HG03280 (cell line): ENCODE results near the gene SRRM1.

Source experiments
- ATAC-seq: cut with Tn5 transposase; IDR thresholded peaks from one replicate; pipeline ENCODE4 v1.9.1; 2021; ENCODE audit warnings: mild to moderate bottlenecking, moderate library complexity; ENCODE audit not compliant: unreplicated experiment

The SRRM1 gene, protein sequence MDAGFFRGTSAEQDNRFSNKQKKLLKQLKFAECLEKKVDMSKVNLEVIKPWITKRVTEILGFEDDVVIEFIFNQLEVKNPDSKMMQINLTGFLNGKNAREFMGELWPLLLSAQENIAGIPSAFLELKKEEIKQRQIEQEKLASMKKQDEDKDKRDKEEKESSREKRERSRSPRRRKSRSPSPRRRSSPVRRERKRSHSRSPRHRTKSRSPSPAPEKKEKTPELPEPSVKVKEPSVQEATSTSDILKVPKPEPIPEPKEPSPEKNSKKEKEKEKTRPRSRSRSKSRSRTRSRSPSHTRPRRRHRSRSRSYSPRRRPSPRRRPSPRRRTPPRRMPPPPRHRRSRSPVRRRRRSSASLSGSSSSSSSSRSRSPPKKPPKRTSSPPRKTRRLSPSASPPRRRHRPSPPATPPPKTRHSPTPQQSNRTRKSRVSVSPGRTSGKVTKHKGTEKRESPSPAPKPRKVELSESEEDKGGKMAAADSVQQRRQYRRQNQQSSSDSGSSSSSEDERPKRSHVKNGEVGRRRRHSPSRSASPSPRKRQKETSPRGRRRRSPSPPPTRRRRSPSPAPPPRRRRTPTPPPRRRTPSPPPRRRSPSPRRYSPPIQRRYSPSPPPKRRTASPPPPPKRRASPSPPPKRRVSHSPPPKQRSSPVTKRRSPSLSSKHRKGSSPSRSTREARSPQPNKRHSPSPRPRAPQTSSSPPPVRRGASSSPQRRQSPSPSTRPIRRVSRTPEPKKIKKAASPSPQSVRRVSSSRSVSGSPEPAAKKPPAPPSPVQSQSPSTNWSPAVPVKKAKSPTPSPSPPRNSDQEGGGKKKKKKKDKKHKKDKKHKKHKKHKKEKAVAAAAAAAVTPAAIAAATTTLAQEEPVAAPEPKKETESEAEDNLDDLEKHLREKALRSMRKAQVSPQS

DNA sequence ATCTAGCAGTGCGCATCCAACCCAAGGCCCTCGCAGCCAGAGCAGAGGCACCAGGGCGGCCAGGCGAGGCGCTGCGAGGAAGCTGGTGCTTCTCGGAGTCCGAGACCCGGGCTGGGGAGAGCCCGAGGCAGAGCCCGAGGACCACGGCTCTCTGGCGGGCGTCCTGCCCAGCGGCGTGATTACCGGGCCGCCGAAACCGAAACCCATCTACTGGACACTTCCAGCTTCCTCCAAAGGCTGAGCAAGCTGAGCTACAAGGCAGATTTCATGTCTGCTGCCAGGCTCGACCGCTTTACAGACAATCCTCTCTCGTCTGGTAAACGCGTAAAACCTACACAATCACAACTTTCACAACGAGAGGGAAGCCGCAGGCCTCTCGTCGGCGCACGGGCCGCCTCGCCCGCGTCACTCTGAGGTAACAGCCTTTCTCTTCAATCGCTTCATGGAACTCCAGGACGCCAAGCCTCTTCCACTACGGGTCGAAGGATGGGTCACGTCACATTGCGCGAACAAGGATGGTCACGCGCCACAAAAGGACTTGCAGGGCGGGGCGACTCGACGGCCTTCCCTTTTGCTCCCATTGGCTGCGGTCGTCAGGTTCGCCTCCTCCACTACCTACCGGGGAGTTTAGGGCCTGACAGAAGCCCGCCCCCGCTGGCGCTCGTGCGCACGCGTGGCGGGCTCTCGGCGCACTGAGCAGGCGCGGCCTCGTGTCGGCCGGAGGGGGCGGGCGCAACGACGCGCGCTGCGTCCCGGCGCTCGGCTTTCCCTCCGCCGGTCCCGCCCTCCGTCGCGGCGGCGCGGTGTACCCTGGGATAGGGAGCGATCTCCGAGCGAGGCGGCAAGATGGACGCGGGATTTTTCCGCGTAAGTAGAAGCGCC is at the start of gene SRRM1:
Gene SRRM1 (plus strand): TSS at position 822 of the 882 bp plus-strand sequence. CDS start 25 bp downstream, at position 847.
- ATAC-seq = peak; percentile 92

DNA sequence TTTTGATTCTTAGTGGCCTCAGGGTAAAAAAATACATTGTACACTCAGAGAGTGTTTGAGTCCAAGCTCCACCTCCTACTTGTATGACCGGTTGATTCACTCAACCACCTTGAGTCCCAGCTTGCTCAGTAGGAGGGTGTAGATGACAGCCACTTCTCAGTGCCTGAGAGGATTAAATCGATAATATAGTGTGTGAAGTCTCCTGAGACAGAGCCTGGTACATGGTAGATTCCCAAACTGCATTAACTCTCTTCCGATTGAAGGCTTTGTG is 48.8 kb upstream of the SRRM1 start:
- ATAC-seq = no peak

DNA sequence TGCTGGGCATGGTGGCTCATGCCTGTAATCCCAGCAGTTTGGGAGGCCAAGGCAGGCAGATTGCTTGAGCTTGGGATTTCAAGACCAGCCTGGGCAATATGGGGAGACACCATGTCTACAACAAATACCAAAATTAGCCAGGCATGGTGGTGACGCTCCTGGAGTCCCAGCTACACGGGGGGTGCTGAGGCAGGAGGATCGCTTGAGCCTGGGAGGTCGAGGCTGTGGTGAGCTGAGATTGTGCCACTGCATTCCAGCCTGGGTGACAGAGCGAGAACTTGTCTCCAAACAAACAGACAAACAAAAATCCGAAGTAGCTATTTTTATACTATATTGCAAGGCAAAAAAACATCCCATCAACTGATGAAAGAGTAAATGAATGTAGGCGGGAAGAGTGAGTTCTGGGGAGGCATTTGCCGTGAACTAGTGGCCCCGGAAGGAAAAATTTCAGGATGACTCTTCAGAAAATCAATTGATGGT is 46.7 kb upstream of the SRRM1 start:
- ATAC-seq = no peak

DNA sequence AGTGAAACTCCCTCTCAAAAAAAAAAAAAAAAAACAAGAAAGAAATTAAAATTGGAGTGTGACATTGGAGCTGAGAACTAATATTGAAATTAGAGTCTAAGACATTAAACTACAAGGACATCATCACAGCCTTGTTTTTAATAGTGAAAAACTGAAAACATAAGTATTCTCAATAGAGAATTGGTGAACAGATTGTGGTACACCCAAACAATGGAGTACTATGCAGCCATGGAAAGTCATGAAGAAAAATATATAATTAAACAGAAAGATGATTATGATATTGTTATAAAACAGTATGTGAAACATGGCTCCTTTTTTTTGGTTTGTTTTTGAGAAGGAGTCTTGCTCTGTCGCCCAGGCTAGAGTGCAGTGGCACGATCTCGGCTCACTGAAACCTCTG is 43.8 kb upstream of the SRRM1 start:
- ATAC-seq = no peak

DNA sequence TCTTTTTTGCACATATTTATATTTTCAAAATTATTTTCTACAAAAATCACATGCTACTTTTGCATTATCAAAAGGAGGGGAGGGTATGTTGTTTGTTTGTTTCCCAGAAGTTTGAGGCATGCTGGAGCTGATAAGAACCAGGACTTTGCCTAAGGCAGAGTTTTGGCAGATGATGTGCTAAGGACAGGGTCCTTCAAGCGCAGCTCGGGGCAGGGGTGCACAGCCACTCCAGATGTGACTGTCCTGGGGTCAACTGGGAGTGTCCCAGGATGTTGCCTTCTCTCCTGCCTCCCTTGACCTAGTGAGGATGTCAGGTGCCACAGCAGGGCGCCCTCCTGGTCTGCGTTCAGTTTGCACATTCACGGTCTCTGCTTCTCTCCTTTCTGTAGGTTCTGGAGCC is 42.6 kb upstream of the SRRM1 start:
- ATAC-seq = no peak

DNA sequence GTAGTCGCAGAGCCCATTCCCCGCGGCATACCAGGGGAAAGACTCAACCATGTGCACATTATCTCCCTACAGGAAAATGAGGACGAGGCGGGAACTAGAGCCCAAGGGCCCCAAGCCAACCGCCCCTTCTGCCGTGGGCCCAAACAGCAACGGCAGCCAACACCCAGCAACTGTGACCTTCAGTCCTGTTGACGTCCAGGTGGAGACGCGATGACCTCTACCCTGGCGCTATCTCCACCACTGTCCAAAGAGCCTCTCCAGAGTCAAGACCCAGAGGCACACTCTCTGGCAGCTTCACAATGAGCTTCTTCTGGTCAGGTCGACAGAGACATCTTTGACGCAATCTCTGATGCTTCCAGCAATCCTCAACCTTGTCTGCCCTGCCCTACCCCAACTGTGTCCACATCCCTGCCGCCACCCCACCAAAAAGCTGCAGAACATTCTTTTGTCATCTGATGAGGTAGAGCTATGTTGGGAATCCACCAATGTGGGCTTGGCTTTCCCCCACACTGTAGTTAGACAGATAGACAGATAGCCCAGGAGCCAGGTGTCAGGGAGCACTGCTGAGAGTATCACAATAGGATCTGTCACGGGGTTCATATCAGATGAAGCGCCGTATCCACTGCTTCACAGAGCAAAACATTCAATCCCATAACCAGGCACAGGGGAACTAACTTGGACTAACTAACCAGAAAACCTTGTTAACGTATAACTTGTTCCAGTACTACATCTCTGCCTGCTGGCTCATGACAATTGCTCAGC is 37.4 kb upstream of the SRRM1 start:
- ATAC-seq = no peak

DNA sequence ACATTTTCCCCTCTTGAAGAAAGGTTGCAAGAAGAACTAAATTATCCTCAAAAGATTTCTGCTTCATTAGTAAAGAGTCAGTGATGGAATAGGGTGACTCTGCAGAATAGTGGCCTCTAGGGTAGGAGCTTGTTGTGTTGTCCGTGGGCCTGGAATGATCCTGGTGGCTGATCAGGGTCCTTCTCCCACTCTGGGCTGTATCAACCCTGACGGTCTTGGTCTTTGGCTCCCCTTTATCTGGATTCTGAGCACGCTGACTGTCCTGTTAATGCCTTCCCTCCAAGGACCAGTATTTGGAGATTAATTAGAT is 36.9 kb upstream of the SRRM1 start:
- ATAC-seq = no peak

DNA sequence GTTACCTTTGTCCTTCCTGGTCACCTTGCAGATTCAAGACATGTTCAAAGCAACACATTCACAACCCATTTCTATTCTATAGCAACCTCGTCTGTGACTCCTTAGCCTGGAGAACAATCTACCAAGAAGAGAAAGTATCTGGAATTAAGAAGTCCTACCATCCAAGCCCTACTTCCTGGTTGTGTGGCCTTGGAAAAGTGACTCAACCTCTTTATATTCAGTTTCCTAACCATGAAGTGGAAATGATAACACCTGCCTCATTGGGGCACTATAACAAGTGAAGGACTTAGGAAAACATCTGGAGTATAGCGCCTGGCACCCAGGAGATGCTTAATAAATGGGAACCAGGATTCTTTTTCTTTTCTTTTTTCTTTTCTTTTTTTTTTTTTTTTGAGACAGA is 36.5 kb upstream of the SRRM1 start:
- ATAC-seq = no peak

DNA sequence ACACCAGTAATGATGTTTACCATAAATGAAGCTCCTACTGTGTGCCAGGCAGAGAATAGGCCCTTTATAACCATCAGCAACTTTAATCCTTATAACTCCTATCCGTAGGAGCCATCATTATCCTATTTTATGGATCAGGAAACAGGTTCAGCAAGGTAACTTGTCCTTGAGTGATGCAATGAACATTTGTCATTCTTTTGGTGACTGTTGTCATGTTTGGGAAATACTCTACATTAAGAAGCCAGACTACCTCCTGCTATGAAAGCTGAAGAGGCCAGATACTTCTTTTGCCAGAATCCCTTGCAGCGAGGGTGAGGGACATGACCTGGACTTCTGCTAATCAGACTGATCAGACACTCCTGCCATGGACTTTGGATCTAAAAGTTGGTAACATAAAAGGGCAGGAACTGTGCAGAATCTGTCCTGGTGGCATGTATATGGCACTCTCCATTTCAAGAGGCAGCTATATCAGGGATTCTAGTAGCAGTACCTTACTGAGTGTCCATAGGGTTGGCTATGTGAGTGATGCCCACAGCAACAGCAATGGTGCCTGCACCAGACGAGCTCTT is 33.1 kb upstream of the SRRM1 start:
- ATAC-seq = no peak

DNA sequence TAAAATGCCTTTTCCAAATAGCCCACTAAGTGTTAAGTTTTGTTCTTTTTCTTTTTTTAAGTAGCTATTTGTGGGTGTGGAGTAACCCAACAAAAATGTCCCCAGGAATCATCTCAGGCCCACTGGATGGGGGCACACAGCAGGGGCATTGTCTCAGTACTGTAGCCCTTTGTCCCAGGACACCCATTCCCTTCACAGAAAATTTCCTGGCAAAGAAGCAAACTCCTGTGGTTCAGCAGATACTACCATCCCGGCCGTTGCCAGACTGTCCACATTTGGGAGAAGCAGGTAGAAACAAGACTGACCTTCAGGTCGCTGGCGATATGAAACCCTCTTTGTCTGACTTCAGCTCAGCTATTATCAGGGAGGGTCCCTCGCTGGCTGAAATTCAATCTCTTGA is 23.7 kb upstream of the SRRM1 start:
- no peak for ATAC-seq

DNA sequence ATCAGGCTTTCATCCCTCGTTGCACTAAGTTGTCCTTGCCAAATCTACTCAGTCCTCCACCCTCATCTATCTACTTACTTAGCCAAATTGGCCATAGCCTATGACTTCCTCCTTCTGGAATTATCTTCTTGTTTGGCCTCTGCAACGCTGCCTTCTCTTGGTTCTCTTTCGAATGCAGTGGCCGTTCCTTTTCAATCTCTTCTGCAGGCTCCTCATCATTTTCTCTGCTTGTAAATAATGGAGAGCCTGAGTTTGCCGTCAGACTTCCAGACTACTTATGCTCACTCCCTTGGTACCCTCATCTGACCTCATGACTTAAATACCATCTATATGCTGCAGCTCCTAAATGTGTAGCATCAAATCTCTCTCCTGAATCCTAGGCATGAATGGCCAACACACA is 22.4 kb upstream of the SRRM1 start:
- no peak for ATAC-seq

DNA sequence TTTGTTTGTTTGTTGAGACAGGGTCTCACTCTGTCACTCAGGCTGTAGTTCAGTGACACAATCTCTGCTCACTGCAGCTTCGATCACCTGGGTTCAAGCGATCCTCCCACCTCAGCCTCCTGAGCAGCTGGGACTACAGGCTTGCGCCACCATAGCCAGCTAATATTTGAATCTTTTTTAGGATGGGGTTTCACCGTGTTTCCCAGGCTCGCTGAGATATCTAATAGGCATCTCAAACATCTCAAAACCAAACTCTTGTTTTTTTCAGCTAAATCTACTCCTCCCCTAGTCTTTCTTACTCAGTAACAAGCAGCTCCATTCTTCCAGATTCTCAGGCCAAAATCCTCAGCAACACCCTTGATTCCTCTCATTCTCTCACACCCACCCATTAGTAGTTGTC is 22.0 kb upstream of the SRRM1 start:
- ATAC-seq = no peak

DNA sequence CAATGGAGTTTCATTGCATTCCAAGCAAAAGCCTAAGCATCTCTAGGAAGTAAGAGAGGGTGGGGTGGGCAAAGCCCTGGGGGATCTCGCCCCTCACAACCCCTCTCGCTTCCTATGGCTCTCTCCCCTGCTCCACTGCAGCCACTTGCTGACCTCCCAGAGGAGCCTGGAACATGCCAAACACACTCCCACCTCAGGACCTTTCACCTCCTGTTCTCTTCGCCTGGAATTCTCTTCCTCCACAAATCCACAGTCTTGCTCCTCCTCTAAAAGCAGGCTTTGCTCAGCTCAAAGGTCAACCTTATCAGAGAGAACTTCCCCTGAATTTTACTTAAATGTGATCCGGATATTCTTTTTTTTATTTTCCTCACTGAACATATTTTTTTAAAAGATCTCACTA is 20.9 kb upstream of the SRRM1 start:
- no peak for ATAC-seq

DNA sequence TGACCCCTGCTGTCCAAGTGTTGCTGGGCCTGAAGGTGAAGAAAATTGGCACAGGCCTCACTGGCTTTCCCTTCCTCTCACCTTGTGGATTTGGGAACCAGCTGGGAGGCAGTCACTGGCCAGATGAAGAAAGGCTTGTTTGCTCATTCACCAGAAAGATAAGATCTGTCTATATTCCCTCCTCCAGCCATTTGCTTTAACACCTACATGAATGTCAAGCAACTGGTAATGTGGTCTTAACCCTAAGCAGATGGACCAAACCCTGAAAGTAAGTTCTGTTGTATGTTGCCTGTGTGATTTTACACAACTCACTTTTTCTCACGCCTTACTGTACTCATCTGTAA is 10.3 kb upstream of the SRRM1 start:
- ATAC-seq = no peak

DNA sequence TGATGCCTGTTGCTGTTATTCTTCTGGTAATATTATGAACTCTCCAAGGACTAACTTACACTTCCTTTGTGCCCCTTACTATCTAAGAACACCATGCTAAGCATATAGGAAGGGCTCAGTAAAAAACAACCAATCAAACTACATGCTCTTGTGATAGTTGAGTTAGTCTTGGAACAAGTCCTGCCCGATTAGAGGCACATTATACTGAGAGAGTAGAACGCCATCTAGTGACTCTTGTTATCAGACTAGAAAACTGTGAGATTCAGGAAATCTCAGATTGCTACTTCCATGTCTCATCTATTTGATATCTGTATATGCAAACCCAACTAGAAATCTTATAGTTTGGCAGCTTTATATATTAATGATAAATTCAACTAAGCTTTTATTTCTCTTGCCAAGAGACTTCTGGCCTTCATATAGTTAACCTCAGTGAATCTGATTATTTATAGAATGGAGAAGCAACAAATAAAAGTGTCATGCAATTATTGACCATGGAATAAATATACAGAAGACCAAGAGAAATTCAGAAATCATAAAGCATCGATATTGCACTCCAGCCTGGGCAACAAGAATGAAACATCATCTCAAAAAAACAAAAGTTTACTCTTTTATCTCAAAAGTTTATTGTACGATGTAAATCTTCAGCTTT is 7.8 kb upstream of the SRRM1 start:
- no peak for ATAC-seq

DNA sequence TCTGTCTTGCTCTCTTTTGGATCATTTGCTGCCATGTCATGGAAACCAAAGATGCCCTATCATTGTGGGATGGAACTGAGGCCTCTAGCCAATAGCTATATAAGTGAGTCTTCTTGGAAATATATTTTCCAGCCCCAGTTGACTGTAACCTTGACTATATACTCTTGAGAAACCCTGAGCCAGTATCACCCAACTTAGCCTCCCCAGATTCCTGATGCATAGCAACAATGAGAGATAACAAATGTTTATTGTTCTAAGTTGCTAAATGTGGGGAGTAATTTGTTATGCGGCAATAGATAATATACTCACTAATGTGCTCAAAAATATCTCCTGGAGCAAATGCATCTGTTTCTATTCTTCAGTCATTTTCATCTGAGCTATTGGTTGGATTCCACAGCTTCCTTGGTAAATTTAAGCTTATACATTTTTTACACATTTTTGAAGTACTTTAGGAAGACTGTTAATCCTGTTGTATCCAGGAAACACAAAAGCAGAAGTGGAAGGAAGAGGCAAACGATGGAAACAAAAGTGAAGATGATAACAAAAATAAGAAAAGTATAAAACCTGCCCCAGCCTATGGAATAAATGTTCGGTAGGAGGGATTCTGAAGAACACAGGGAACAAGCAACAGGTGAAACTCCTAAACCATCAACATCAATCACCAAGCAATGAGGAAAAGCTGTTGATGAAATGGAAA is 6.3 kb upstream of the SRRM1 start:
- ATAC-seq = no peak

DNA sequence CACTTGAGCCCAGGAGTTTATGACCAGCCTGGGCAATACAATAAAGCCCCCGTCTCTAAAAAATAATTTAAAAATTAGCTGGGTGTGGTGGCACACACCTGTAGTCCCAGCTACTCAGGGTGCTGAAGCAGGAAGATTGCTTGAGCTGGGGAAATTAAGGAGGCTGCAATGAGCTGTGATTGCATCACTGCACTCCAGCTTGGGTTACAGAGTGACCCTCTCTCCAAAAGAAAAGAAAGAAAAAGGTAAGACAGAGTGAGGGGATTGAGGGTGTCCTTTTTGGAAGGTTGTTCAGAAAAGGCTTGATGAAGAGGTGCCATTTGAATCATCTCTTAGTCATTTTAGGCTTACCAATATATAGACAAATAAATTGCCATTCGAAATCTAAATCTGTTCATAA is 4.0 kb upstream of the SRRM1 start:
- ATAC-seq = no peak

DNA sequence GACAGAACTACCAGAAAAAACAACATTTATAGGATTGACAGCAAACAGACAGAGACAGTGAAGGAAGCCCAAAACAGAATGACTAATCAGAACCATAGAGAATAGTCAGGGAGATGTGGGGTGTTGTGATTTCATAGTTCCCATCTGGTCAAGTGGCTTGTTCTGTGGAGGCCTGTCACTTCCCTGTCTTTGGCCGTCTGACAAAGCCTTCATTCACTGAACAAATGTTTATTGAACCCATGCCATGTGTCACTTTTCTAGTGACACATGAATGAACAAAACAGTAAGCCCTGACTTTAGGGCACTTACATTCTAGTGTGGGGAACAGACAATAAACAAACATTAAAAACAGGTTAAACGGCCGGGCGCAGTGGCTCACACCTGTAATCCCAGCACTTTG is 3.2 kb upstream of the SRRM1 start:
- no peak for ATAC-seq

DNA sequence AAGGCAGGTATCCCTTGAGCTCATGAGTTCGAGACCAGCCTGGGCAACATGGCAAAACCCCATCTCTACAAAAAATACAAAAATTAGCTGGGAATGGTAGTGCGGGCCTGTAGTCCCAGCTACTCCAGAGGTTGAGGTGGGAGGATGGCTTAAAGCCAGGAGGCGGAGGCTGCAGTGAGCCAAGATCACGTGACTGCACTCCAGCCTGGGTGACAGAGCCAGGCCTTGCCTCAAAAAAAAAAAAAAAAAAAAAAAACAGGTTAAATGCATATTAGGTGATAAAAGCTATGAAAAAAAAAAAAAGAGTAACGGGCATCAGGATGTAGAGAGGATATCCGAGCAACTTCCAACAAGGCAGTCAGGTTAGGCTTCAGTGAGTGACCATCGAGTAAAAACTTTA is 2.8 kb upstream of the SRRM1 start:
- no peak for ATAC-seq
